Forelimb muscle (tissue), 1 donor: ENCODE results near the gene PPP1R2. TPM values are rescaled to one million over a fixed set of nuclear protein-coding genes. Genes with fewer than 3 reads are reported as not detected.

Experiments used
- DNase-seq: peaks from one replicate; pipeline ENCODE4 v3.0.0-alpha.2; 2013; ENCODE audit warnings: low read depth
- polyA plus RNA-seq: library from polyadenylated mRNA; unstranded; fragments of 120-200 nt; gene quantifications from one replicate; pipeline ENCODE4 v1.2.1, GENCODE V29; 2013; ENCODE audit not compliant: insufficient read length

PPP1R2 gene
- polyA plus RNA-seq, 1 donor, result 37.3 TPM

DNA sequence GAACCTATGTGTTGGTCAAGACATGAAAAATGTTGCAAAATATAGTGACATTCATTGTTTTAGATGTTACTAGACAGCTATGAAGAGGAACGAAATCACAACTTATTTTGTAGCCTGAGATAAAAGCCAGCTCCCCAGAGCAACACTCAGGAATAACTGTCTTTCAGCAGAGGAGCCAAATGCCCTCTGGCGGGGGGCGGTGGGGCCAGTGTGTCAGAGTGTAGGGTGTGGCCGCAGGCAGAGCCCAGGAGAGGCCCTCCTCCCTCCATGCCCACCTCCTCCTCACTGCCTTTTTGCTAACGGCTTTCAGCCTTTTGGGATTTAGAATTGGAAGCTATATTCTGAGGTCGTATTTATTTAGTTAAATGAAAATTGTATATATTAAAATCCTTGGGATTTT is 23.7 kb upstream of the PPP1R2 start:
- DNase-seq, result no peak

DNA sequence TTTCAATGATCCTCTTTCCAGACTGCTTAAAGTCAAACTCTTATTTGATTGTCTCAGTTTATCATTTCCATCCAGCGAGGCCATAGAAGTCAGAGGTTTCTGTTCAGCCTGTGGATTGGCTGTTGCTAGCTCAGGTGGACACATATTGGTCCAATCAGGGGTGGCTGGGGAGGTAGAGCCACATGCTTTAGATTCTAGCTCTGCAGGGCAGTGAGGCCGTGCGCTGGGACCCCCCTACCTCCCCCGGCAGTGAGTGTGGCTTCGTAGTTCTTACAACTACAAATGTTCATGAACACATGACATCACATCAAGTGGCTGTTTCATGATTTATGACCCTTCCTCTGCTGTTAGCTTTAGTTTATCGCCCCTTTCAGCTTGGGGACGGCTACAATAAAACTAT is 22.6 kb upstream of the PPP1R2 start:
- DNase-seq, result no peak

DNA sequence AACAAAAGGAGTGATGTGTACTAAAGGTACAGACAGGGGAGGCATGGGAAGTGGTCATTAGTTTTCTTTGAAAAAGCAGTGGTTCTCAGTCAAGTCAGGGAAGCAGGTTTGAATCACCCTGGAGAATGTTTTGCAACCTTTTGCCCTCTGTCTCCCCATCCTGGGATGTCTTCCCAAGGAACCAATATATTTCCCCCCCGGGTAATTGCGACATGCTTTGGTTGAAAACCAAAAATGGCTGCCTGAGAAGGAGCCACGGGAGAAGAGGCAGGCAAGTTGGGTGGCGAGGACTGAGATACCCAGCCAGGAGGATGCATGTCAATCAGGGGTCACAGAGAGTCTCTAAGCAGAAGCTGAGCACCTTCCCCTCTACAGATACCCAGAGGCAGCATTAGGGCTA is 20.2 kb upstream of the PPP1R2 start:
- DNase-seq, result no peak

DNA sequence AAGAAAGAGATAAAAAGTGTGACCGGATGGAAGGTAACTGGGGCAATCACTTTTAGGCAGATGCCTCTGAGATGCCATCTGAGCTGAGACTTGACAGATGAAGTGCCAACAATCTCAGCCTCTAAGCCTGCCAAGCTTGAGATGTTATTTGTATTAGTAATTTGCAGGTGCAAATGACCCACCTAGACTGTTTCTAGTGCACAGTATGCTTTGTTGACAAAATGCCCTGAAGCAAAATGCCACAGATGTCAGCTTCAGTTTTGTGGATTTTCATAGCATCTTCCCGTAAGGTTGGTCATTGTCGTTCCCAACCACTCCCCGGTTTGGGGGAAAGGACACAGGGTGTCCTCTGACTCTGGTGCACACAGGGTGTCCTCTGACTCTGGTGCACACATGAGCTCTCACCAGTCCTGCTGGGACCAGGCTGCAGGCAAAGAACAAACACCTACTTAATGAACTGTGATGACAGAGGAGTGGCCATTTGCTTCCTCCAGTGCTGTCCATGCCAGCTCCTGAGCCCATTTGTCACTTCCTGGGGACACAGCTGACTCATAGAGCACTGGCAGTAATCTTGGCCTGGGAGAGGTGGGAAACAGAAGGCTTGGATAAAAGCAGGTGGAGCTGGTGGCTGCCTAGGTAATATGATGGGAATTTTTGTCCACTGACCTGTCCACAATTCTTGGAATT is 16.7 kb upstream of the PPP1R2 start:
- DNase-seq, result no peak

DNA sequence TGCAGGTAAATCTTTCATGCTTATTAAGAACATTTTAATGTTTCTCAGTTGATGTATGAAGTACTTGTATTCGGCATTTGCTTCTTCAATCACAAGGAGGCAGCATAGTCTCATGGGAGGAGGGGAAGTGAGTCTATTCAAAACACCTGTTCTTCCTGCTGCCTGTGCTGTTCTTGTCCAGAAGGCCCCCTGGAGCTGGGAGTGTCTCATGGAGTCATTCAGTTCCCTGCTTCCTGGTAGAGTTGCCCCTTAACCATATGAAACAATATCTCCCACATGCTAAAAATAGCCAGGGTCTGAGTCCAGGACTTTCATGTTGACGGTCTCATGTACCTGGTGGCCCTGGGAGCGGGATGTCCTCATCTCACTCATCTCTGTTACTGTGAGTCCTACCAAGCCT is 15.5 kb upstream of the PPP1R2 start:
- no peak for DNase-seq

DNA sequence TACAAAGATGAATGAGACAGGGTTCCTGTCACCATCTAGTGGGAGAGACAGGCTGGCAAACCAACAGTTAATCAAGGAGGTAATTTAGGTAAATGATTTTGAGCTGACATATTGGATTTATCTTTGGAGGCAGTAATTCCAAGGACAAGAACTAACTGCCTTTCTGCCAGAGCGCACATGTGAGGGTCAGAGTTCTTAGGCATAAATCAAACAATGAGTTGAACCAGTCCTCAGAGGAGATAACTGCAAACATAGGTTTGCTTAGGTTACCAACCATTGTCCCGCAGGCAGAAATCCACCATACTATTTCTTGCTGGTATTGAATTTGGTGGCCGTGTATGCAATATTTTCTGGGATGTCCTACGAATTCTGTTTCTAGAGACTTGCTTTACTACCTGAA is 14.2 kb upstream of the PPP1R2 start:
- DNase-seq, result no peak

DNA sequence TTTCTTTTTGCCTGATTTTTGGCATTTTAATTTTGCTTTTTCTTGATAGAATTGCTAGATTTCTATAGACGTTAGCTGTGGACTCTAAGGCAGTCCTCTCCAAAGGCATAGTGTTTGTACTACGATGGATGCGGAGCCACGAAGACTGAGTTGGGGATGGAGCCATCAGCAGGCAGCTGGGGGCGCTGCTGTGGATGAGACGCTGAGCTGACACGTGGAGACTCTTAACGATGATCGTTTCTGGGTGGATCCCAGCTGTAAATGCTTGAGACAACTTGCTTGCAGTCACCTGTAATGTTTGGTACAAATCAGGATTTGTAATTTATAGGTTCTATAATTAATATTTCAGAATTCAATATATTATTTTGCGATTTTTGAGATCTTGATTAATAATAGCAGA is 13.3 kb upstream of the PPP1R2 start:
- DNase-seq, result no peak

DNA sequence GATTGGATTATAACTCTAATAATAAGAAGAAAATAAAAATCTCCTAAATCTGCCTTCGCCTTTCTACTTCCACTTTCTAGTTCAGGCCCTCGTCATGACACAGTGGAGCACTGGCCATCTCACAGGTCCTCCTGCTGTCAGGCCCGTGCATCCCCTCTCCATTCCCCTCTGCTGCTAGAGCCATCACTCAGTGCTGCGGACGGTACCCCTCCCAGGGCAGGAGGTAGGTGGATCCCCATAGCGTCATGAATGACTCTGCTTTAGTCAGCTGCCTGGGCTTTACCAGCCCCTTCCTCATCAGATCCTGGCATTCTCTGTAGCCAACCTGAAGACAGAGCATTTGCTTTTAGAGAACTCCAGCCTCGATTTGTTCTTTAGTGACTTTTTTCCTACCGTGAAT is 12.0 kb upstream of the PPP1R2 start:
- DNase-seq, result no peak

DNA sequence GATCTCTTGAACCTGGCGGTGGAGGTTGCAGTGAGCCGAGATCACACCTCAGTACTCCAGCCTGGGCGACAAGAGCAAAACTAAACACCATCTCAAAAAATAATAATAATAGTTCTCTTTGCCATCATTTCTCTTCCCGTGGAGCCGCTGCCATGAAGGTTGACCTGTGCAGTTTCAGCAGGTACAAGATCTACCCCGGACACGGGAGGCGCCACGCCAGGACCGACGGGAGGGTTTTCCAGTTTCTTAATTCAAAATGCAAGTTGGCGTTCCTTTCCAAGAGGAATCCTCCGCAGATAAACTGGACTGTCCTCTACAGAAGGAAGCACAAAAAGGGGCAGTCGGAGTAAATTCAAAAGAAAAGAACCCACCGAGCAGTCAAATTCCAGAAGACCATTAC is 11.3 kb upstream of the PPP1R2 start:
- DNase-seq, result no peak

DNA sequence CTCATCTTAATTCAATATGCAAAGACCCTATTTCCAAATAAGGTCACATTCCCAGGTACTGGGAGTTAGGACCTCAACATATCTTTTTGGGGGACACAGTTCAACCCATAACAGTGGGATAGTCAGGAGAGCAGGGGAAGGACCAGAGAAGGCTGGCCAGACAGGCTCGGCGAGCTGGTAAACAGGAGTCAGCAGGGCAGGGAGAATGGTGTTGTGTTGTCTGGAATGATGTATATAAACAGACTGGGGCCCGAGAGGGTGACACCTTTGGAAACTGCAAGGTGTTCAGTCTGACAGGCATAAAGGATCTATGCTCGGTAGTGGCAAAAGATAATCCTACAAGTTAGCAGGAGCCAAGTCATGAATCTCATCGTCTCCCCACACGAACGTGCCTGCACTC is 10.1 kb upstream of the PPP1R2 start:
- no peak for DNase-seq

DNA sequence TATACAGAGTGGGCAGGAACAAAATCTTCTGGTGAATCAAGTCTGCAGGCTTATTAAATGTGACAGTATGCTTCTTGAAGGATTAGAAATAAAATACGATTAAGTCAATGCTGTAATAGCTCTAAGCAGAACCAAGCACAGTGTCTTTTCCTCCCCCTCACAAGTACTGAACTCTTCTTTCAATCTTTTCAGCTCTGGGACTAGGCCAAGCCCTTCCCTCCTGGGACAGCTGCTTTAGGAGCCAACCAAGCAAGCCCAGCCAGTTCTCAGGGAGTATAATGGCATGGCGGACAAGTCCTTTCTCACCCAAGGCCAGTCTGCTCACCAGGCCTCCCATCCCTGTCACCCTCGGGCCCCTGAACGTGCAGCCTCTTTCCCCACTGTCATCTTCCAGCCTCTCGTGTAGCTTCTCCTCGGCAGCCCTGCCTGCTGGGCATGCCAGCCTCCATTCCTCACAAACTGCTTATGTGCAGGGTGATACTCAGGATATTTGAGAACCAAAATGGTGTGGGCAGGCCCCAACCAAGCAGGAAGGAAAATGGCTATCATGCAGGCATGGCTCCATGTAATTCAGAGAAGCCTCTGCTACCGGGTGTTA is 8.4 kb upstream of the PPP1R2 start:
- no peak for DNase-seq

DNA sequence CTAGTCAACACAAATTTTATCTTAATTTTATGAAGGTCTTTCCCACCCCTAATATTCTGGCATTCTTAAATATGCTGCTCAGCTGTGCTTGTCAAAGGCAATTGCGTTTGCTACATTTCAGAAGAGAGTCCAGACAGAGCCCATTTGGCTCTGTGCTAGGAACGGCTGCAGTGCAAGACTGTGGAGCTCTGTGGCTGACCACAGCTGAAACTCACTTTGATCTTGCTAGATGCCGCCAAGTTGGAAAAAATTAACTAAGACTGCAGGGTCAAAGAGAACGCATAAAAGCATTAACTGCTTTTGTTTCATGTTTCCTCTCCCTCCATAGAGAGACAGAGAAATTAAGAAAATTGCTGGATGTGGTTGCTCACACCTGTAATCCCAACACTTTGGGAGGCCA is 7.6 kb upstream of the PPP1R2 start:
- DNase-seq, result no peak

DNA sequence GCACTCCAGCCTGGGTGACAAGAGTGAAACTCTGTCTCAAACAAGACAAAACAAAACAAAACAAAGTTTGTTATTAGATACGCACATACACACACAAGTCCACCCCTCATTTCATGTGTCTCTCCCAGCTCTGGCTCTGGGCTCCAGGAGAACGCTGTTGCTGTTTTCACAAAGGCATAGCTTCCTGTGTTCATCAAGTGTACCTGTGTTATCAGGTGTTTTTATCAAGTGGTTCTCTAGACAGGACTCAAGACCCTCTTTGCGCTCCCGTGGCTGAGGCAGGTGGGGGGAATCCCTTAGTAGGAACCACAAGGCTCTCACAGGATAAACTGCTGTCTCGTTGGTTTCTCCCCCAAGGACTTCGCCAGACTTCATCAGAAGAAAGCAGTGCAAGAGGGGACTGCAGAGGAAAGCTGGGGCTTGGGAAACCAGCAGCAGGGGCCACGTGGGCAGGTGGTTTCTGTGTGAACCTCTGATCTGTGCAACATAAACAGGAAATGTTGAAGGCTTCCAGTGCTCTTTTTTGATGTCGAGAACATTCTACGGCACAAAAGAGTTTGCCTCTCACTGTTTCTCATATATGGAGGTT is 6.9 kb upstream of the PPP1R2 start:
- DNase-seq, result no peak

DNA sequence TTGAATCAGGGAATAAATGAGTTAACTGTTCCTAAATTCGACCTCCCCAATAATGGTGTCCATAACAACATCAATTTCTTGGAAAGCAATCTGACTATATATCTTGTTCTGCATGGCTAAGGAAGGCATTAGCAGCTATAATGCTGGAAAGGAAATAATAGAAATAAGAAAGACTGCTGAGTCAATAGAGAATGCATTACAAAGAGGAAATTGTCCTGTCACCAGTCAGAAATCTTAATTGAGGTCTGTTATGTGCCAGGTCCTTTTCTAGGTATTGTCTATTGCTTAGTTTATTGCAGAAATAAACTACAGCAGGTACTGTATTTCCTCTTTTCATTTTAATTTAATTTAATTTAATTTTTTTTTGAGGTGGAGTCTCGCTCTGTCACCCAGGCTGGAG is 5.9 kb upstream of the PPP1R2 start:
- no peak for DNase-seq

DNA sequence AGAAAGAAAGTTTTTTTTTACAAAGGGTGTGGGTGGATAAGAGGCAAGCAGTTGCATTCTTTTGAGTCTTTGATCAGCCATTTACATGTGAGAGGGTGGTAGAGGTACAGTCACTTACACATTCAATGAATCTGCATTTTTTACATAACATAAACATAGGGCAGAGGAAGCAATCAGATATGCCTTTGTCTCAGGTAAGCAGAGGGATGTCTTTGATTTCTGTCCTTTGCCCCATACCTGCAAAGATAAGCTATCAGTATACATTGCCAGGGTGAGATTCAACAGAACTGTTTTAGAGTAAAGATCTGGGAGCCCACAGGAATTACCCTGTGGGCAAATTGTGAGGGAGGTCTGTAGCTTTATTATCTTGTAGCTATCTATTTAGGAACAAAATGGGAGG is 5.4 kb upstream of the PPP1R2 start:
- no peak for DNase-seq

DNA sequence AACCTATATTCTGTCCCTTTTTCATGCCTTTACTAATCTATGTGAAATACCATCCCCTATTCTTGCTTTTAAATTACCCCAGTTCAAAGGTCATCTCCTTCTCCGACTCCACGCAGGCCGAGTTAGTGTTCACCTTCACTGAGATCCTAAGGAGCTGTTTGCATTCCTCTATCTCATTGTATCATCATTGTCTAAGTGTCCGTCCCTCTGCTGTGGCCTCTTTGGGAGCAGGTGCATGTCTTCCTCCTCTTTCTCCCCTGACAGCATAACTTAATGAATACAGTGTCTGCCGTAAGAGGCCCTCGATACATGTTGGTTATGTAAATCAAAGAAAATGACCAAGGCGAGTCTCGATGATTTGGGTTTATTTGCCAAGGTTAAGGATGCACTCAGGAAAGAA is 4.9 kb upstream of the PPP1R2 start:
- DNase-seq, result no peak

DNA sequence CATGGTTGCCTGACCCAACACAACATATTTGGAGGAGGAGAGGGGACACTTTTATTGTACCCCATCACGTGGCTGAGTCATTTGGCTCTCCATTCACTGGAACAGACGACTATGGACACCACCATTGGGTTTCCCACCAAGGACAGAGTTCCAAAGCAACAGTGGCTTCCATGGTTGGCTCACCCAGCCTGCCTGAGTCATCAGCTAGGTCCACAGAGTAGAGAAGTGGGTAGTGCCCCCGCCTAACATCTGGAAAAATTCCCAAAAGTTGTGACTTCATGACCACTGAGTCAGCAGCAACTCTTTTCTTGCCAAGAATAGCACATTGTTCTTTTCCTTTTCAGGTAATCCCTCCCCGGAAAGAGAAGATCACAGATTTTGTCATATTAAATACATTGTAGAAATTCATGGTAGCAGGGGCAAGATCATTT is 3.0 kb upstream of the PPP1R2 start:
- no peak for DNase-seq

DNA sequence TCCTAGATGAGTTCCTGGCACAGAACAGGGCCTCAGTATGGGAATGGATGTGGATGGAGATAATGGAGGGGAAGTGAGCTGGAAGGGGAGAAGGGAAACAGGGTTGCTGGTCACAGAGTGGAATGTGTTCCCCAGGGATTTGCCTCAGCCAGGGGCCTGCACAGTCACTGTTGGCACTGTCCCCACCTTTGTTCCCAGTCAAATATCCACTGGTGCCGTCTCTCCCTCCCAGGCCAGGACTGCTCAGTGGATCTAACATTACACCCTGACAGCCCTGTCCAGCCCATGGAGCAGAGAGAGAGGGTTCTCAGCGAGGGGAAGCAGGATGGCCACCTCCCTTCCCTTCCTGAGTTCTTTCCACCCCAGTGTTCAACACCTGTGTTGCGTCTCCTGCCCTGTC is 1.5 kb upstream of the PPP1R2 start:
- DNase-seq, result no peak

DNA sequence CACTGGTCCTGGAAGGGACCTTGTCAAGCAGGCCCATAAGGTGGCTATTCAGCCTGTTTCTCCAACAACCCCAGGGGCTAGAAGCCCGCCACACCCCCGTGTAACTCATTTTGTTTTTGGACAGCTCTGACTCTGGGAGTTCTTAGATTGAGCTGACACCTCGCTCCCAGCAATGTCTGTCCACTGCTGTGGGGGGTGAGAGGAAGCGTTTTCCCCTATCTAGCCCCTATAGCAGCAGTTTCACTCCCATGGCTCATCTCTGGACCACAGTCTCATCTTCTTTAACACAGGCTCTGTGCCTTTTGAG is 1.1 kb upstream of the PPP1R2 start:
- no peak for DNase-seq

DNA sequence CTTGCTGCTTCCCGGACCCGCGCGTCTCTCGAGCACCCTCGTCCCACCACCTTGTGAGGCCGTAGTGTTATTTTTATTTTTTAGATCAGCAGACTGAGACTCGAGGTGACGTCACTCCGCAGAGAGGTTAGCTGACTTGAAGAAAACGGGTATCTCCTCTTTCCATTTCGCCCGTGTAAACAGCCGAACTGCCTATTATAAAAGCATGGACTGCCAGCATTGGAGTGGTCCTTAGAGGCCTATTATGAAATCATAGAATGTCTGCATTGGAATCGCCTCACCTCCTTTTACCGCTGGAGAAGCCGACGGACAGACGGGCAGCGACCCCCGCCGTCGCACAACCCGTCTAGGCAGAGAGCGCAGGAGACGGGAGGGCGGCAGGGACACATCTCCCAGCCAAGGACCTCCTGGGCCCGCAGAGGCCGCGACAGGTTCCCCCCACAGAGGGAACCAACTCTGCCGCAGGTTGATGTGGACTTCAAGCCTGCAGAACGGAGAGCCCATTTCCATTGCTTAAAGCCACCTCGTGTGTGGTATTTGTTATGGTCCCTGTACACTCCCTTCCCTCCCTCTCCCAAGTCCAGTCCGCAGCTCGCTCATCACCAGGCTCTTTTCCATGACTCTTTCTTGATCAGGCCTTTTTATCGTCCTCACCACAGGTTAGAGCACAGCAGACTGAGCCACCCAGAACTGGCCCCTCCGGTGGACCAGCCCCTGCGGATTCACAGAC is 540 bp upstream of the PPP1R2 start:
- no peak for DNase-seq

DNA sequence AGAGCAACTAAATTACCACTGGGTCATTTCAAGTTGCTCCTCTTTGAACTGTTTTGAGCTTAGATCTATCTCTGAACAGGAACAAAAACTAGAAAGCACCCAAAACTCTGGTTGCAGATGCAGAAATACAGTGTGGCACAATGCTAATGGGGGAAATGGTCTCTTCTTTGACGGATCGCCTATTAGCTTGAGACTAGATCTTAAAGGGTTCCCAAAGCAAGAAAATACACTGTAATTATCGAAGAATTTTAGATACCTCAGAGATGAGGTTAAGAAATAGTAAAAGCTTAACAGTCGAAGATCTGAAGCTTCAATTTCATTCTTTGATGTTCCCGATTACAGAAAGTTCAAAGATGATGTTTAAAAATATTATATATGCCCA is 818 bp downstream of the PPP1R2 start:
- no peak for DNase-seq

DNA sequence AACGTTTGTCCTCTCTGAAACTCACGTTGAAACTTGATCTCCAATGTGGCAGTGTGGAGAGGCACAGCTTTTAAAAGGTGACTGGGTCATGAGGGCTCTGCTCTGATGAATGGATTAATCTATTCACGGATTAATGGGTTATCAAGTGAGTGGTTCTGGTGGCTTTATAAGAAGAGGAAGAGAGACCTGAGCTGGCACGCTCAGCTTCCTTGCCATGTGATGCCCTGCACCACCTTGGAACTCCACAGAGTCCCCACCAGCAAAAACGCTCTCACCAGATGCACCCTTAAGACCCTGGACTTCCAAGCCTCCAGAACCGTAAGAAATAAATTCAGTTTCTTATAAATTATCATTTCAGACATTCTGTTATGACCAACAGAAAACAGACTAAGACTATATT is 2.6 kb downstream of the PPP1R2 start:
- no peak for DNase-seq

DNA sequence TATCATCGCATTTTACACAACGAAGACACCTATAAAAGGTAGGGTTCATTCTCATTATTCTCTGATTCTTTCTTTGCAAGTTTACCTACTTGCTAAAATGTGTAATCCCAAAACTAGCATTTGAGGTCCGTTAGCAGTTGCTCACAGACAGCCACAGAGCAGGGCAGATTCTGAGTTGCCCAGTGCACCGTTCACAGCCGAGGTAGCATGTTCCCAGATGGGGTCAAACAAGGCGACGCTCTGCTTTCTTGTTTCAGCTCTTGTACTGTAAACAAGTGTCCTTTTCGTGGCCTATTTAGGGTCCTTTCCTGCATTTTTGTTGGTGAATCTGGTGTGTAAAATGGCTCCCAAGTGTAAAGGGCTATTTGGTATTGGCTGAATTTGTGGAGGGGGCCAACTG is 3.1 kb downstream of the PPP1R2 start:
- no peak for DNase-seq
